Fibroblast of skin of back (primary cell): ENCODE data around the gene TUT4.
A peak's percentile ranks its signal among the peaks of the same experiment; 100 is the strongest.

ENCODE experiments used
- DNase-seq: peaks from one replicate; pipeline ENCODE4 v3.0.0-alpha.2; 2013

Gene TUT4

DNA sequence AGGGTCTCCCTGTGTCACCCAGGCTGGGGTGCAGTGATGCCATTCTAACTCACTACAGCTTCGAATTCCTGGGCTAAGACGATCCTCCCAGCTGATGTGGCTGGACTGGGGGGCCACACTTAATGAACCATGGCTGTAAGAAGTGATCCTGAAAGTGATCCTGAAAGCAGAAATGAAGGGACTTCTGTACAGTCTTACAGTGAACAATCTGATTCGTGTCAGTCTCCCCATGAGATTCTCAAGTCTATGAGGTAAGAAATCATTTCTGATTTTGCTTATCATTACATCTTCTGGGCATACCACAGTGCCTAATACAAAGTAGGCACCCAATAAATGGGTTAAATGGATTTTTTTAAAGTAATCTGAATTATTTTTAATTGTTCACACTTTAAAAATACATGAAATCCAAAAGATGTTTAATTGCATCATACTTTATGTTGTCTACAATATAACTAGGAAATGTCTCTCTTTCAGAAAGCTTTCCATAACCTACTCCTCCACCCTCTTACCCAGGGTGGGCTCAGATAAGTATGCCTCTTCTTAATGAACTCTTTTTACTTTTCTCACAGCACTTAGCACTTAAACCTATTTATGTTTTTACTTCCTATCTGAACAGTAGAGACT, 21.5 kb downstream of the TUT4 start:
- no peak for DNase-seq

DNA sequence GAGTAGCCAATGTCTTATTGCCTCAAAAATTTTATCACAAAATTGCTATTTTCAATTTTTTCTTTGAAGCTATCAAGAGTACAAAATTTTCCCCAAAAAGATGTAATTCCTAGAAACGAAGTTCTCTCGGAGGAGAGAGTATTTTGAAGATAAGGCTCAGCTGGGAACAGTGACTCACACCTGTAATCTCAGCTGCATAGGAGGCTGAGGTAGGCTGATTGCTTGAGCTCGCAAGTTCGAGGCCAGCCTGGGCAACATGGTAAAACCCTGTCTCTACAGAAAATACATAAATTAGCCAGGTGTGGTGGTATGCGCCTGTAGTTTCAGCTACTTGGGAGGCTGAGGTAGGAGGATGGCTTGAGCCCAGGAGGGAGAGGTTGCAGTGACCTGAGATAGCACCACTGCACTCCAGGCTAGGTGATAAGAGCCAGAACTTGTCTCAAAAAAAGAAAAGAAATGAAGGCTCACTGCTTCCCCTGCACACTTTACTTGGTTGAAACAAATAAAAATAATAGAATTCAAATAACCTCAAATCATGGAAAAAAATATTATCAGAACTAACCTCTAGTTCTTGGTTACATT, 22.2 kb downstream of the TUT4 start:
- DNase-seq, result no peak

GRCh38 chr1:52523376-52523775, 29.5 kb downstream of the TUT4 start:
- DNase-seq, result peak; percentile 62

DNA sequence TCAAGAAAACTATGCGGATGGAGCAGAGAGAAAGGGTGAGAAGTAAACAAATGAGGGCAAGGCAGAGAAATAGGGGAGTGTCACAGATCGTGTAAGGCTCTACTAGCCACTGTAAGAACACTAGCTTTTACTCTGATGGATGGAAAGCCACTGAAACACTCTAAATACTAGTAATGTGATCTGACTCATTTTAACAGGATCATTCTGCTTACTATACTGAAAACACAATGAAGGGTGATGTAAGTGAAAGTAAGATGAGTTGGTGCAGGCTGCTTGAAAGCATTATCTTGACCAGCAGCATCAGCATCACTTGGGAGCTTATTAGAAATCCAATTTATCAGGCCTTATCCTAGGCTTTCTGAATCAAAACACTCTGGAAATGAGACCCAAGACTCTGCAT, 32.7 kb downstream of the TUT4 start:
- peak; percentile 48 for DNase-seq

- DNase-seq, result no peak
Observed at GRCh38 chr1:52518962-52519361, 33.9 kb downstream of the TUT4 start.

DNA sequence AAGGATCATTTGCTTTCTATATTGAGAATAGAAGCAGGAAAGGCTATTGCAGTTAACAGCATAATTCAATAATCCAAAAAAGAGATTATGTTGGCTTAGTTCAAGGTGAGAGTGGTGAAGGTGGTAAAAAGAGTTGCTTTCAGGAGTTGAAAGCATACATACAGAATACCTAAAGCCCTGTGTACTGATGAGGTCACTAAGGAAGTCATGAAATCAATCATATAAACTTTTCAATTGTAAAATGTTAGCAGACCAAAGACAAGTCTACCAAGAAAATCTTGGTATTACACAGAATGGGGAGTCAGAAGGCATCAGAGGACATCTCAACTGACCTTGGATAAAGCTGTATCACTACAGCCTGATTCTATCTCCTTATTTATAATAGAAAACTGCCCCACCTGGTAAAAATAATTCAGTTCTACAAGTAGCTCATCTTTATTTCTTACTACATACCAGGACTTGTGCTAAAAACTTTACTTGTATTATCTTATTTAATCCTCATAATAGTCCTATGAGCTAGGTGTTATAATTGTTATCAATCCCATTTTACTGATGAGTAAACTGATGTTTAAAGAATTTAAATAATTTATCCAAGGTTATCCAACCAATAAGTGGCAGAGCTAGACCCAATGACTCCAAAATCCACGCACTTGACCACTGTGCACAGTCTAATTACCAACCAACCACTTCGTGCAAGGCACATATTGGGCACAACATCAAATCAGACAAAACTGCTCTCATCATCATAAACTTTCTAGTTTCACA, 40.9 kb downstream of the TUT4 start:
- no peak for DNase-seq

DNA sequence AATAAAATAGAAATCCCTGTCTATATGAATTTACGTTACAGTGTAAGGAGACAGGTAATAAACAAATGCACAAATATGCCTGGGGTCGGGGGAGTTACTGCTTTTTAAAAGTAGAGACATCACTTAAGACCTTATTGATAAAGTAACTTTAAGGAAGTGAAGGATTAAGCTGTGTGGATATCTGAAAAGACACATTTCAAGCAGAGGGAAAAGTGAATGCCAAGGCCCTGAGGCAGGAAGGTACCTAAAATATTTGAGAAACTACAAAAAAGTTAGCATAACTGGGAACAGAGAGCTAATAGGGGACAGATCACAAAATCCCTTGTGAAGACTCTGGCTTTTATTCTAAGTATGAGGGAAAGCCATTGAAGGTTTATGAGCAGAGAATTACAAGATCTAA, 41.5 kb downstream of the TUT4 start:
- no peak for DNase-seq

DNA sequence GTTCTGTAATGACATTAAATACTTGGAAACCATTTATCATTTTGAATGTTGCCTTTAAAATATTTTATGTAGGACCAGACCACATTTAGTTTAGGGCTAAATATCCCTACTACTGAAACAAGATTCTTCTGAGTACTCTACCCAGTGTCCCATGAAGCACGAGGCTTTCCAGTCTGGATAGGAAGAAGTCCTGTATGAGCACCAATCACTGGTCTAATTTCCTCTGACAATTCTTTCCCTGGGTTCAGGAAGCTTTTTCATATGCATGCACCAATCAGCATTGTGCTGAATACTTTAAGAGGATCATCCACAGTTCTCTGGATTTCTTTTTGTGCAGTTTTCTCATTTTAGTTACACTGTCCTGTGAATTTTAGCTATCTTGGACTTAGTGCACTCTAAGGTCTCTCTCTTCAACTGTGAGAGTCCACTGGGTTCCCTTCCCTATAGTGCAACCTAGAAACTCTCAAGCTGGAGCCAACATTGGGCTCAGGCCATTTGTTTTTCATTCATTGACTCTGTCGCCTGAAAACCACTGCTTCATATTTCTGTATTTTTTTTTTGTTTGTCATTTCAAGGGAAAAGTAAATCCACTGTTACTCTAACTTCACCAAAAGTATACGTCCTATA, 45.9 kb downstream of the TUT4 start:
- DNase-seq, result no peak

- no peak for DNase-seq
Observed at GRCh38 chr1:52506349-52506748, 46.5 kb downstream of the TUT4 start.

DNA sequence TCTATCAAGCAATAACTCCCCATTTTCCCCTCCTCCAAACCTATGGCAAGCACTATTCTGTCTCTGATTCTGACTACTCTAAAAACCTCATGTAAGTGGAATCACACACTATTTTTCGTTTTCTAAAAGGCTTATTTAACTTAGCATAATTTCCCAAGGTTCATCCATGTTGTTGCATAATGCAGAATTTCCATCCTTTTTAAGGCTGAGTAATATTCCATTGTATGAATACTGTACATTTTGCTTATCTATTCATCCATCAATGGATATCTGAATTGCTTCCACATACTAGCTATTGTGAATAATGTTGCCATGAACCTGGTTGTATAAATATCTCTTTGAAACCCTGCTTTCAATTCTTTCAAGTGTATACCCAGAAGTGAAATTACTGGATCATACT, 48.2 kb downstream of the TUT4 start:
- DNase-seq, result no peak

- no peak for DNase-seq
Observed at GRCh38 chr1:52503706-52504105, 49.2 kb downstream of the TUT4 start.

DNA sequence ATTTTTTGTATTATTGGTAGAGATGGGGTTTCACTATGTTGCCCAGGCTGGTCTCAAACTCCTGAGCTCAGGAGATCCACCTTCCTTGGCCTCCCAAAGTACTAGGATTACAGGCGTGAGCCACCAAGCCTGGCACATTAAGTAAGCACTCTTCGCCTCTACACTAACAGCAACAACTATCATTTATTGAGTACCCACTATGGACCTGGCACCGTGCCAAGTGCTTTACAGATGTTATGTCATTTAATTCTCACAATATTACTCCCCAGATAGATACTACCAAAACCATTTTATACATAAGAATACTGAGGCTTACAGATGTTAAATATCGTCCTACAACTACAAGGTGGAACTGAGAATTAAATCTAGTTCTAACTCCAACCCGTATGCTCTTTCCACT, 50.1 kb downstream of the TUT4 start:
- no peak for DNase-seq

GRCh38 chr1:52487632-52488031, 65.3 kb downstream of the TUT4 start:
- DNase-seq, result no peak

GRCh38 chr1:52482326-52483004, 70.4 kb downstream of the TUT4 start:
- DNase-seq, result no peak

- no peak for DNase-seq
Observed at GRCh38 chr1:52479076-52479475, 73.8 kb downstream of the TUT4 start.

DNA sequence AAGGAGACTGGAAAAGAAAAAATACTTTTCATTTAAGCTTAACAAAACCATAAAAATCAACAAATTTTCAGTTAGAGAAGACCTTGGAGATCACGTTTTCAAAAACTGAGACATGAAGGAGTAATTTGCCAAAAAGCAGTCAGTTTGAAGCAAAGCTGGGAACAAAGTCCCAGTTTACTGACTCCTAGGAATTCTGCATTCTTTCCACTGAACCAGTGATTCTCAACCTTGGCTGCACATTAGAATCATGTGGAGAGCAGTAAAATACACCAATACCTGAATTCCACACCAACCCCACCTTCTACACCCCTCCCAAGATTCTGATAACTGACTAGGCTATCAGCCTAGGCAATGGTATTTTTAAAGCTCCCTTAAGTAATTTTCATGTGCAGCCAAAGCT, 75.0 kb downstream of the TUT4 start:
- no peak for DNase-seq

DNA sequence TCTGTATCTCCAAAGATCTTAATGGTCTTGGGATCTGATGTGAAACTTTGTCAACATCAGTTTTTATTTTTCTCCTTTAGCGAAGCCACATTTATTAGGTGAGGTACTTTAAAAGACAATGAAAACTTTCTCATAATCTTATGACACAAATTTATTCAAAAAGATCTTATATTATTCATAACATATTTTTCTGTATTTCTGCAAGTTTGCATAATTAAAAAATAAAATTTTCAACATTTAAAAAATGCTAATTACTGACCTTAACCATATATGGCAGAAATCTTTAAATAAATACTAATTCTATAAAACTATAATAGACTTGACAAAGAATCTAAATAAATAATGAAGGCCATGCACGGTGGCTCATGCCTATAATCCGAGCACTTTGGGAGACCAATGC, 75.9 kb downstream of the TUT4 start:
- DNase-seq, result no peak

DNA sequence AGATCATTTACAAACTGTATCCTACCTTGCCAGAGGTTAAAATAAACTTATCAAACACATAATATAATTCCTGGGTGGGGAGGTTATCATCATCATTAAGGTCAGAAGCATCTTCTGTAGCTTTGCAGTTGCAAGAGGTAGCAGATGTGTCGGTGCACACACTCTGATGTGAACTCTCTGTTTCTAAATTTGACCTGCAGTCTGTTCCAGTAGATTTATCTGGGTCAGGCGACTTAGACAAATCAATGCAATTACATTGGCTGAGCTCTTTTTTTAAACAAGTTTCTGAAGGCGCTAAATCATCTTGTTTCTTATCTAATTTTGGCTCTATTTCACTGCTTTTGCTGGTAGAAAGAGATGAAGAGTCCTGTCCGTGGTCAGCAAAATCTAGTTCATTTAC, 78.1 kb downstream of the TUT4 start:
- no peak for DNase-seq

GRCh38 chr1:52473039-52473438, 79.9 kb downstream of the TUT4 start:
- no peak for DNase-seq

DNA sequence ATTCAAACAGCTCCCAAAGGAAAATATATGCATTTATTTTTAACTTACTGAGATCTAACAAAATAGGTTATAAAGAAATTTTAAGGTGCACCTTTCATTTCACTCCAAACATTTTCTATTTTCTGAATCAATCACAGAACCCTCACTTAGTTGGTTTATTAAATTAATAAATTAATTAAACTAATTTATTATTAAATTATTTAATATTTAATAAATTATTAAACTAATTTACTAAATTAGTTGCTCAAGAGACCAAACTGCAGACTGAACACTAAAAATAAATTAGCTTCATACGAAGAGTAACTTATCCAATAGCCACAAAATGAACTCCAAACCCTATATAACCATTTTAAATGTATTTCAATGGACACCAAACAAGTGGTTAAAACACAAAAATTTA, 80.5 kb downstream of the TUT4 start:
- no peak for DNase-seq

GRCh38 chr1:52469108-52469507, 83.8 kb downstream of the TUT4 start:
- no peak for DNase-seq

- no peak for DNase-seq
Observed at GRCh38 chr1:52463891-52464290, 89.0 kb downstream of the TUT4 start.

DNA sequence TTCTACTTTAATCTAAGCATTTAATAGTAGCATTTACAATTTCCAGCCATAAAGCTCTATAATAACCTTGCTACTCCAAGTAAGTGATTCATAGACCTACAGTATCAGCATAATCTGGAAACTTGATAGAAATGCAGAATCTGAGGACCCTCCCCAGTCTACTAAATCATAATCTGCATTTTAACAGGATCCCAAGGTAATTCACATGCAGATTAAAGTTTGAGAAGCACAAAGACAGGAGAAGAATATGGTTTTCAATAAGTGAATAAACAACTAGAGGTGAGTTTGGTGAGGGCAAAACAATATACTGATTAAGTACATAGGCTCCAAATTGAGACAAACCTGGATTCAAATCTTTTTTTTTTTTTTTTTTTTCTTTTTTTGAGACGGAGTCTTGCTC, 91.1 kb downstream of the TUT4 start:
- no peak for DNase-seq
